ENCODE measurements around the gene KXD1. TPM values are rescaled to one million over a fixed set of nuclear protein-coding genes. Genes with fewer than 3 reads are reported as not detected.
A peak's percentile ranks its signal among the peaks of the same experiment; 100 is the strongest.

Gene KXD1
- total and polyA plus RNA-seq, 8 donors: 30.8 to 513 (median 77.8) TPM

GRCh38 chr19:18601875-18602274 is 44.2 kb downstream of the KXD1 start:
- peaks cover 26 to 96% (median 73%) of the 10 kb centered on the region in 3 donors for H3K27me3 ChIP-seq

GRCh38 chr19:18603255-18603957 is 45.7 kb downstream of the KXD1 start:
- intact Hi-C loops (cut with DNase I; ENCODE audit: low total_unique reads): no loop called here
- 6 to 32% (median 9%) methylated on average over 7 to 32 of the region's 32 CpGs for WGBS, 5 donors
- peaks cover 38 to 96% (median 77%) of the 10 kb centered on the region in 3 donors for H3K27me3 ChIP-seq
- TF ChIP-seq EP300 (IDR thresholded peaks at IDR 0.05) (no peak), CTCF (IDR thresholded peaks at IDR 0.05) (no peak), POLR2A (IDR thresholded peaks at IDR 0.05) (no peak), POLR2AphosphoS5 (IDR thresholded peaks at IDR 0.05) (no peak)
- H3K27ac ChIP-seq: no peak overlapping the region
- H3K36me3 ChIP-seq: no peaks in the 10 kb centered on the region
- DNase-seq: no peak
- H3K4me1 ChIP-seq: peaks cover 23 to 37% (median 35%) of the 10 kb centered on the region in 4 donors
- H3K4me3 ChIP-seq: no peak overlapping the region
- H3K9me3 ChIP-seq: no peaks in the 10 kb centered on the region

More at GRCh38 chr19:18601875-18602274, 44.2 kb downstream of the KXD1 start:
- H3K9me3 ChIP-seq: no peaks in the 10 kb centered on the region
- 65 to 77% (median 75%) methylated on average over 4 of the region's 4 CpGs for WGBS, 5 donors
- no peaks in the 10 kb centered on the region for H3K36me3 ChIP-seq
- peaks cover 12 to 27% (median 25%) of the 10 kb centered on the region in 4 donors for H3K4me1 ChIP-seq
- intact Hi-C loops (cut with DNase I; ENCODE audit: low total_unique reads): no loop called here
- H3K4me3 ChIP-seq: no peak overlapping the region
- no peak overlapping the region for H3K27ac ChIP-seq
- DNase-seq: no peak
- no peak for TF ChIP-seq POLR2AphosphoS5 (IDR thresholded peaks at IDR 0.05)
- no peak for TF ChIP-seq CTCF (IDR thresholded peaks at IDR 0.05)
- TF ChIP-seq EP300 (IDR thresholded peaks at IDR 0.05): no peak
- no peak for TF ChIP-seq POLR2A (IDR thresholded peaks at IDR 0.05)

- no peak for DNase-seq
- 8 to 33% (median 19%) methylated on average over 19 to 26 of the region's 26 CpGs for WGBS, 5 donors
- Histone ChIP-seq H3K4me1 (peaks cover 23 to 37% (median 35%) of the 10 kb centered on the region in 4 donors), H3K4me3 (no peak overlapping the region), H3K27ac (no peak overlapping the region), H3K27me3 (peaks cover 39 to 96% (median 77%) of the 10 kb centered on the region in 3 donors), H3K36me3 (no peaks in the 10 kb centered on the region), H3K9me3 (no peaks in the 10 kb centered on the region)
- intact Hi-C loops (cut with DNase I; ENCODE audit: low total_unique reads): no loop called here
- TF ChIP-seq POLR2A (IDR thresholded peaks at IDR 0.05) (no peak), POLR2AphosphoS5 (IDR thresholded peaks at IDR 0.05) (no peak), EP300 (IDR thresholded peaks at IDR 0.05) (no peak), CTCF (IDR thresholded peaks at IDR 0.05) (no peak)
Observed at GRCh38 chr19:18603958-18604819, 46.5 kb downstream of the KXD1 start.

GRCh38 chr19:18604820-18605159 is 47.1 kb downstream of the KXD1 start:
- no peaks in the 10 kb centered on the region for H3K9me3 ChIP-seq
- 12 to 36% (median 19%) methylated on average over 10 of the region's 10 CpGs for WGBS, 5 donors
- peaks cover 23 to 37% (median 35%) of the 10 kb centered on the region in 4 donors for H3K4me1 ChIP-seq
- H3K4me3 ChIP-seq: peak overlapping the region in 1 of 4 donors; percentile 33
- no peak overlapping the region for H3K27ac ChIP-seq
- DNase-seq: no peak
- TF ChIP-seq EP300 (IDR thresholded peaks at IDR 0.05) (no peak), POLR2AphosphoS5 (IDR thresholded peaks at IDR 0.05) (no peak), POLR2A (IDR thresholded peaks at IDR 0.05) (no peak), CTCF (IDR thresholded peaks at IDR 0.05) (no peak)
- peaks cover 44 to 96% (median 76%) of the 10 kb centered on the region in 3 donors for H3K27me3 ChIP-seq
- no peaks in the 10 kb centered on the region for H3K36me3 ChIP-seq
- intact Hi-C loops (cut with DNase I; ENCODE audit: low total_unique reads): no loop called here
